NOMO-1 treated with DMSO at 0.1 percent for 48 hours (cell line): Measurements from ENCODE around the gene ASIC2.

ENCODE experiments used
- DNase-seq: peaks from one replicate; lab custom pipeline; 2025; ENCODE audit not compliant: unreplicated experiment; lab: John Stamatoyannopoulos, UW

The ASIC2 gene

GRCh38 chr17:33028778-33029177 is 264.3 kb downstream of the ASIC2 start:
- no peak for DNase-seq

- DNase-seq: no peak
Measured at GRCh38 chr17:33028061-33028460, 265.0 kb downstream of the ASIC2 start.

DNA sequence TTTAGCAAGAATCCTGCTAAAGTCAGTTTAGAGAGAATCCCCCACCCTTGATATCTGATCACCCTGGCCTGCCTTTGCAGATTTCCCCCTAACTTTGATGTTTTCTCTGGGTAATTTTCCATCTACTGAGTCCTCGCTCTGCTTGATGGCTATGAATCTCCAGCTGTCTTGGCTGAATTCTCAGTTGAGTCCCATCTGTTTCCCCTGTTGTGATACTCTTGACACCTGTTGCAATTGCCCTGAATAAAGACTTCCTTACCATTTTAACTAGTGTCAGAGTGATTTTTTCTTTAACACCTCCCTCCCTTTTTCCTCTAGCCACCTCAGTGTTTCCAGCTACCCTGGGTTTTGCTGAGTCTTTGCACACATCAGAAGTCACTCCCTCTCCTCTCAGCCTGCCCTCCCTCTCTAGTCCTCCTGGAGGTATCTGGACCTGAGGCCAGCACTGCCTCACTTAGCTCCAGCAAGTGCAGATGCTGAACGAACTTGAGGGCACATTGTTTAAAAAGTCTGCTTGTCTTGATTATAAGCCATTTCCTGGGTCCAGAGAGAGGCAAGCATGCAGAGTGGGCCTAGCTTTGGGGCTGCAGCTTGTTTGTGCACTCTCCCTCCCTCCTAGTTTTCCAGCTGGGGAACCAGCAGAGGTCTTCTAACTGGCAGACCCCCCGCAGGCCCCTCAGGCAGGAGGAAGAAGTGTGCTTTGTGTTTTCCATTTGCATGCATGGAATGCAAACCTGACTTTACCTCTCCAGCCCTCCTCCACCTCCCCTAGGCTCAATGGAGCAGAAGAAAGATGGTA is 268.2 kb downstream of the ASIC2 start:
- DNase-seq: no peak

DNA sequence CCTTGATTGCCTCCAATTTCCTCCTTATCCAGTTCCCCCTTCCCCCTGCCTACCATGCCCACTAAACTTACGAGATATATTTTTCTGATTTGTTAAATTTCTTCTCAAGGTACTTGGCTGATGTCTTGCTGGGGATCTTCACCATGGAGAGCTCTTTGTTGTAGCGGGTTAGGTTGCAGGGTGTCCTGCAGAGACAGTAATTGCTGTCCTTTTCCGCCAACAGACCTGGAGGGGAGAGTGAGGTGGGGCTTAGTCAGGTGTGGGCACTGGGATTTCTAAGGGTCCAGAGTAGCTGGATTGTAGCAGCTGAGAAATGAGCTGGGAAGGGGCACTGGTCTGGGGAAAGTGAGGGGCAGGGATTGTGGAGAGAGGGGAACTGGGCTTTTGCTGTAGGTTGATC is 269.3 kb downstream of the ASIC2 start:
- DNase-seq: no peak

GRCh38 chr17:33021731-33022408 is 271.2 kb downstream of the ASIC2 start:
- DNase-seq: no peak

DNA sequence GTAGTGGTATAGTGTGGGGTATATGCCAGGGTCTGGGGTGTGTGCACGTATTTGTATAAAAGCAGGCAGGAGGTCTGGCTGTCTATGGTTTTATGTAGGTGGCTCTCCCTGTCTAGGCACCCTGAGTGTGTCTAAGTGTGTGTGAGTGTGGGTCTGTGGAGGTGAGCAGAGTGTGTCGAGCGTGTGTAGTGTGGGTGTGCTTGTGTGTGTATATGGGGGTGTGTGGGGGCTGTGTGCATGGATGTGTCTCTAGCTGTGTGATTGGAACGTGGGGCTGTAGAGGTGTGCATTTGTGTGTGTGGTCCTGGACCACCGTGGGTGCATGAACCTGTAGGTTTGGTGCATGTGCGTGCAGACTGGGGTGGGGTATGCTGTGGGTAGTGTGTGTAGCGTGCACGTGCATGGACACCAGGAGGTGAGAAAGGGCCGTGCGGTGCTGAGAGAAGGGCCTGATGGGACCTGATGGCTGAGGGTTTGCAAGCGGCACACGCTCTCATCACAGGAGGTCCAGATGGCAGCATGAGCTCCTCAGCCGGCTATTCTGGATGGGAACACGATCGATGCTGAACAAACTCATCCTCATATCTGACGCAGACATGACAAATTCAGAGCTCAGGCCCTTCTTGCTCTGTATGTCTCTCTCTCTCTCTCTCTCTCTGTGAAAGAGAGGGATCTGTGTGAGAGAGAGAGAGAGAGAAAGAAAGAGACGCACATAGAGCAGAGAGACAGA is 273.8 kb downstream of the ASIC2 start:
- DNase-seq: no peak

GRCh38 chr17:33017366-33017765 is 275.7 kb downstream of the ASIC2 start:
- no peak for DNase-seq

DNA sequence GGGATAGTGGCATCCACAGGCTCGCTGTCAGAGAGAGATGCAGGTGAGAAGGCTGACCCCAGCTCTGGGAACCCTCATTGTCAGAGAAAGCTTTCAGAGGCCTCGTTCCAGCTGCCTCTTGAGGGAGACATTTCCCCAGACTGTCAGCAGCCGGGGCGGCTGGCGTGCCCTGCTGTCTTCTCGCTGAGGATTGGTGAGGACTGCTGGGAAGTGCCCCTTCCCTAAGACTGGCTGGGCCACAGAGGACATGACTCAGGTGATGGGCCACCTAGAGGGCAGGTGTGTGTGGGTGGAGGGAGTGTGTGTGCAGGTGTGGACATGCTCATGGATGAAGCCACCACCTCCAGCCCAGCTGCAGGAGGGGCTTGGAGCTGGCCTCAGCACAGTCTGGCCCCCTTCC is 276.2 kb downstream of the ASIC2 start:
- DNase-seq: no peak

GRCh38 chr17:33015716-33016346 is 277.3 kb downstream of the ASIC2 start:
- DNase-seq: no peak

DNA sequence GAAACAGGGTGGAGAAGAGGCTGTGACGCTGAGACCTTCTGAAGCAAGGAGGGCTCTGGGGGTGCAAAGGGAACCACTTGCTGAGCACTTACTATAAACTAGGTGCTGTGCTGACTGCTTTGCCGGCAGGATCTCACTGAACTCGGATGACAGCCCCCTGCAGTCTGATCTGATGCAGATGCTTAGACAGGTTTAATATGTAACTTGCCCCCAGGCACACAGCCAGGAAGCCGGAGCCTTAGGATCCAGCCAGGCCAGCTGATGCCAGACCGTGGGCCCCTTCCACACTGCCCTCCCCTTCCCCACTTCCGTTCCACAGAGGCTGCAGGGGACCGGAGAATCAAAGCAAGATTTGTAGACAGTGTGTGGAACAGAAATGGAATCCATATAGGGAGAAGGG is 278.3 kb downstream of the ASIC2 start:
- DNase-seq: no peak

GRCh38 chr17:33013596-33014375 is 279.3 kb downstream of the ASIC2 start:
- no peak for DNase-seq

GRCh38 chr17:33012522-33013033 is 280.5 kb downstream of the ASIC2 start:
- DNase-seq: no peak

DNA sequence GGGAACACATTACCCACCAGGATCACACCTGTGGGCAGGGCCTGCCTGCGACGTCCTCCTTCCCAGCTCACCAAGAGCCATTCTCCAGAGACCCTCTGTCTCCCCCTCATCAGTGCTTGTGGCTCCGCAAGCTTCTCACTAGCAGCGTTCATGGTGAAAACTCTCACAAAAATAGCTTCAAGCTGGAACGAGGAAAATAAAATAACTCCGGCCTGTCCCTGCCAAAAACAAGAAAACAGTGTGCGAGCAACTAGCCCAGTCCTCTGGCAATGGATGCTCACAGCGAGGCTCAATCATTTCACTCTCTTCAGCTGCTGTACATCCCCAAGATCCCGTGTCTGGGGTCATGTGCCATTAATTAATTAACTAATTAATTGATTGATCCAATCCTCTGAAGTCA is 283.5 kb downstream of the ASIC2 start:
- DNase-seq: no peak

GRCh38 chr17:33007186-33007585 is 285.9 kb downstream of the ASIC2 start:
- DNase-seq: no peak

- DNase-seq: no peak
Measured at GRCh38 chr17:33002246-33002645, 290.8 kb downstream of the ASIC2 start.

DNA sequence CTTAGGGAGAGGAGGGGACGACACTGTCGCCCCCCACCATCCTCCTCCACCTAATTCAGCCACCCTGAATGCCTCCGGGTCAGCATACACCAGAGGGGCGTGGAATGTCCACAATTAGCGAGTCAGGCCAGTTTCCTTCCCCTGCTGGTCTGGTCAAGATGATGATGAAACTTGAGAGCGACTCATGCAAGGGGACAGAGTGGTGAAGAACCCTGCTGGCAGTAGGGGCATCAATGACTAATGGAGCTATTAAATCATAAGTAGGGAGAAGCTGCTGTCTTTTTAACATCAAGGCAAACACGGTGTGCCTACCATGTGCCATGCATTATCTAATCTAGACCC is 294.2 kb downstream of the ASIC2 start:
- DNase-seq: no peak

GRCh38 chr17:32998111-32998886 is 294.8 kb downstream of the ASIC2 start:
- peak; percentile 48 for DNase-seq

GRCh38 chr17:32995416-32996045 is 297.6 kb downstream of the ASIC2 start:
- DNase-seq: no peak

GRCh38 chr17:32993977-32994376 is 299.1 kb downstream of the ASIC2 start:
- no peak for DNase-seq
